Calu3 (cell line): ENCODE measurements around the gene KCNIP3. TPM values are rescaled to one million over a fixed set of nuclear protein-coding genes. Genes with fewer than 3 reads are reported as not detected.

Source experiments
- BruUV-seq: library from RNA; stranded (reverse); fragments of 400-500 nt; replicated peaks from 2 replicates; lab custom pipeline; 2021; lab: Mats Ljungman, UMichigan
- CTCF ChIA-PET: fragments of 300-600 bp; sonication (Branson Sonifier 250); formaldehyde crosslinking; loops from one replicate; lab custom pipeline; 2022; ENCODE audit warnings: antibody characterized with exemption; lab: Charles Lee
- DNase-seq: peaks from one replicate; pipeline ENCODE4 v3.0.0; 2022
- H3K27ac Mint-ChIP-seq: one replicate; pipeline ENCODE4 v1.8.0; 2022; ENCODE audit warnings: mixed read lengths; ENCODE audit not compliant: unreplicated experiment
- H3K27me3 Mint-ChIP-seq: one replicate; pipeline ENCODE4 v1.8.0; 2022; ENCODE audit warnings: mixed read lengths; ENCODE audit not compliant: unreplicated experiment
- H3K36me3 Mint-ChIP-seq: one replicate; pipeline ENCODE4 v1.8.0; 2022; ENCODE audit warnings: mild to moderate bottlenecking, moderate library complexity, mixed read lengths; ENCODE audit not compliant: insufficient read depth, unreplicated experiment
- H3K4me1 Mint-ChIP-seq: one replicate; pipeline ENCODE4 v1.8.0; 2022; ENCODE audit warnings: mild to moderate bottlenecking, low read depth, mixed read lengths; ENCODE audit not compliant: unreplicated experiment
- H3K4me3 Mint-ChIP-seq: one replicate; pipeline ENCODE4 v1.8.0; 2022; ENCODE audit warnings: mild to moderate bottlenecking, low read depth, moderate library complexity, mixed read lengths; ENCODE audit not compliant: unreplicated experiment
- H3K9me3 Mint-ChIP-seq: one replicate; pipeline ENCODE4 v1.8.0; 2022; ENCODE audit warnings: low read depth, mixed read lengths; ENCODE audit not compliant: unreplicated experiment
- intact Hi-C: fragments of 100-400 bp; cut with micrococcal nuclease; formaldehyde crosslinking; loops from one replicate; pipeline ENCODE4 v1.10.0; 2022; ENCODE audit not compliant: unreplicated experiment
- total RNA-seq: library from RNA; stranded (reverse); gene quantifications from 2 replicates; pipeline ENCODE4 v1.2.3, GENCODE V29; 2022
- TF ChIP-seq, protein P1 (sequence below): fragments of 200-600 bp; IDR thresholded peaks from one replicate; pipeline ENCODE4 v1.8.0; 2022; ENCODE audit warnings: antibody characterized with exemption; ENCODE audit not compliant: unreplicated experiment

KCNIP3 gene
- total RNA-seq, 1 experiment from 2014 or later: 1.1 TPM

DNA sequence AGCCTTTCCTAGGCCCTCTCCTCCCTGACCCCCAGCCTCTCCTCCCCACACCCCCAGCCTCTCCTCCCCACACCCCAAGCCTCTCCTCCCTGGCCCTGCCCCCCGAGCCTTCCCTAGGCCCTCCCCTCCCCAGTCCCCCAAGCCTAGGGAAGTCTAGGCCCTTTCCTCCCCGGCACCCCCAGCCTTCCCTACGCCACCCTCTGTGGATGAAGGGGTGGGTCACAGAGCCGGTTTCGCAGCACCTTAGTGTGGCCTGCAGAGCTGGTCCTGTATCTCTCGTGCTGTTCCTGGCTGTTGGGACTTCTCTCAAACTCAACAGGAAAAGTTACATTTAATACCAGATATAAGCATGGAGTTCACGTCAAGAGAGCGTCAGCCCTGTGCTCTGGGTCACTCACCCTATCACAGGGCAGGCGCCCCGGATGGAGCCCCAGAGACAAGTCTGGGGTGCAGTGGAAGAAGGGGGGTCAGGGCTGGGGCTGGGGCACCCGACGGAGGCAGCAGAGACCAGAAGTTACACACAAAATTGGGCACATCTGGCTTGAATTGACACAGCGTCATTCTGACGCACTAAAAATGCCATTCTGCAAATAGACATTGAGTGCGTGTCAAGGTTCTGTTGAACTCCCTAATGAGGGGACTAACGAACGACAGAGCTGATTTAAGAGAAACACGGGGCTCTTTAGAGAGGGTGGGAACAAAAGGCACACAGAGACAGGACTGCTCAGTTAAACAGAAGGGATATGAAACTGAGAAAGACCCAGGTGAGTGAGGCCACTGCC is 24.0 kb downstream of the KCNIP3 start:
- intact Hi-C loops: no loop called here
- H3K9me3 Mint-ChIP-seq: peaks cover 7% of the 10 kb centered on the region
- H3K27me3 Mint-ChIP-seq: peaks cover 41% of the 10 kb centered on the region
- no peak overlapping the region for H3K27ac Mint-ChIP-seq
- no peaks in the 10 kb centered on the region for H3K36me3 Mint-ChIP-seq
- H3K4me3 Mint-ChIP-seq: no peak overlapping the region
- TF ChIP-seq, protein P1, sequence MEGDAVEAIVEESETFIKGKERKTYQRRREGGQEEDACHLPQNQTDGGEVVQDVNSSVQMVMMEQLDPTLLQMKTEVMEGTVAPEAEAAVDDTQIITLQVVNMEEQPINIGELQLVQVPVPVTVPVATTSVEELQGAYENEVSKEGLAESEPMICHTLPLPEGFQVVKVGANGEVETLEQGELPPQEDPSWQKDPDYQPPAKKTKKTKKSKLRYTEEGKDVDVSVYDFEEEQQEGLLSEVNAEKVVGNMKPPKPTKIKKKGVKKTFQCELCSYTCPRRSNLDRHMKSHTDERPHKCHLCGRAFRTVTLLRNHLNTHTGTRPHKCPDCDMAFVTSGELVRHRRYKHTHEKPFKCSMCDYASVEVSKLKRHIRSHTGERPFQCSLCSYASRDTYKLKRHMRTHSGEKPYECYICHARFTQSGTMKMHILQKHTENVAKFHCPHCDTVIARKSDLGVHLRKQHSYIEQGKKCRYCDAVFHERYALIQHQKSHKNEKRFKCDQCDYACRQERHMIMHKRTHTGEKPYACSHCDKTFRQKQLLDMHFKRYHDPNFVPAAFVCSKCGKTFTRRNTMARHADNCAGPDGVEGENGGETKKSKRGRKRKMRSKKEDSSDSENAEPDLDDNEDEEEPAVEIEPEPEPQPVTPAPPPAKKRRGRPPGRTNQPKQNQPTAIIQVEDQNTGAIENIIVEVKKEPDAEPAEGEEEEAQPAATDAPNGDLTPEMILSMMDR: no peak
- H3K4me1 Mint-ChIP-seq: no peaks in the 10 kb centered on the region
- BruUV-seq: no TSS peak
- CTCF ChIA-PET: no interaction called here
- DNase-seq: no peak

DNA sequence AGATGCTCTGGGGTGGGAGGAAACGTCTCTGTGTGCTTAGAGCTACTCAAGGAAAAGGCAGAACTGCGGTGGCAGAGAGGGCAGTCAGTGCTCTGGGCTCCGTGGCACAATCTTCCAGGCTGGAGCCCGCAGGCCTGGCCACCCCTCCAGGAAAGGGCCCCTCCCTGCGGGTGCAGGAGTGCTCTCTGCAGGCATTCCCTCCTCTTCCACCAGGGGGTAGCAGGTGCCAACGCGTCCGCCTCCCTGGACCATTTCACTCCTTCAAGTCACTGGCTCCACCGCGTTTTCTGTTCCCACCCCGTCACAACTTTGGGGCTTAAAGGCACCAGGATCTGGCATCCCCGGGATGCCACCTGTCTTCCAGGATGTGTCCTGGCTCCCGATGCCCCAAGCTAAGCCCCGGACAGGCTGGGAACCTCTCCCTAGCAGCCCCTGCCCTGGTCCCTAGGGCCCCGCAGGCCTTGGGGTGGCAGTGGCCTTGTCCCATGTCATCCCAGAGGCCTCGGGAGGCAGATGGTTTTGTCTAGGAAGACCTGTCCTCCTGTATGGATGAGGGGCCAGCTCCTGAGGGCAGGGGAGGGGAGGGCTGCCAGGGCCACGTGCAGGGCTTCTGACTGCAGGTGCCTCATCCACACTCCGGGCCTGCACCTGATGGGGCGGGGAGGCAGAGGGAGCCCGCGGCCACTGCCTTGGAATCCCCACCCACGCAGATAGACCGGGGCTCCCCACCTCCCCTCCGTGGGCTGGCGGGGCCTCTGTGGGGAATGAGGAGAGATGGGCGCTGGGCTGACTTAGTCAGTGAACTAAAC is 26.4 kb downstream of the KCNIP3 start:
- peaks cover 30% of the 10 kb centered on the region for H3K27me3 Mint-ChIP-seq
- H3K4me1 Mint-ChIP-seq: no peaks in the 10 kb centered on the region
- CTCF ChIA-PET: no interaction called here
- no TSS peak for BruUV-seq
- peaks cover 8% of the 10 kb centered on the region for H3K9me3 Mint-ChIP-seq
- H3K27ac Mint-ChIP-seq: no peak overlapping the region
- TF ChIP-seq, protein P1: peak; percentile 82
- no peak overlapping the region for H3K4me3 Mint-ChIP-seq
- peak; percentile 82 for DNase-seq
- no peaks in the 10 kb centered on the region for H3K36me3 Mint-ChIP-seq
- intact Hi-C loops: no loop called here

DNA sequence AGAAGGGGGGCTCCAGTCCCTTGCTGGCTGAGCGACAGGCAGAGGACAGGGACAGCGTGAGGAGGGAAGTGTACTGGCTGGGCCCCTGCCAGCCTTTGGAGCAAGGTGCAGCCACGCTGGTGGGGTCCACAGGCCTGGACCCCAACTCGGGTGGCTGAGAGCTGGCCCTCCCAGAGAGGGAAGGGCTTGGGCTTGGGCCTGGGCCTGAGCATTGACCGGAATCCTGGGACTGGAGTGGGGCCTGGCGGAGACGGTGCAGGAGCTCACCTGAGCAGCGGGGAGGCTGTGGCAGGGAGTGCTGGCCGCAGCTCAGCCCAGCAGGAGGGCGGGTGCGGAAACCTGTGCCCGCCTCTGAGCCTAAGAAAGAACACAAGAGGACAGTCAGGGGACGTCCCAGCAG is 27.9 kb downstream of the KCNIP3 start:
- no peaks in the 10 kb centered on the region for H3K36me3 Mint-ChIP-seq
- H3K27ac Mint-ChIP-seq: no peak overlapping the region
- no peaks in the 10 kb centered on the region for H3K4me1 Mint-ChIP-seq
- BruUV-seq: no TSS peak
- intact Hi-C loops: no loop called here
- no peak for DNase-seq
- no peak overlapping the region for H3K4me3 Mint-ChIP-seq
- TF ChIP-seq, protein P1: no peak
- H3K27me3 Mint-ChIP-seq: peaks cover 16% of the 10 kb centered on the region
- CTCF ChIA-PET: no interaction called here
- H3K9me3 Mint-ChIP-seq: peaks cover 8% of the 10 kb centered on the region

DNA sequence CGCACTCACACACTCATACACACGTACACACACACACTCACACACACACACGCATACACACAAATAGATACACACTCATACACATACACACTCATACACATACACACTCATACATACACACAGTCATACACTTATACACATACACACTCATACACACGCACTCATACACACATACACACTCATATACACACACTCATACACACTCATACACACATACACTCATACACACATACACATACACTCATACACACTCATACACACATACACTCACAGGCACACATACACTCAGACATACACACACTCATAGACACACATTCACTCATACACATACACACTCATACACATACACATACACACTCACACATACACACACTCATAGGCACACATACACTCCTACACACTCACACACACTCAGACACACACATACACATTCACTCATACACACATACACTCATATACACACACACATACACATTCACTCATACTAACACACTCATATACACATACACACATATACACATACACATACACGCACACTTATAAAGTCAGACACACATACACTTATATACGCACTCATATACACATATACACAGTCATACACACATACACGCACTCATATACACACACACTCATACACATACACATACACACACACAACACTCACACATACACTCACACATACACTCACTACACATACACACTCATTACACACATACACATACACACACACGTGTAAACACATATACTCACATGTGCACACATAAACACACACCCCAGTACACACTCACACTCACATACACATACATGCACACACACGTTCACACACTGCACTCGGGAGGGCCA is 28.7 kb downstream of the KCNIP3 start:
- intact Hi-C loops: no loop called here
- Mint-ChIP-seq H3K4me3 (no peak overlapping the region), H3K27ac (no peak overlapping the region), H3K36me3 (no peaks in the 10 kb centered on the region), H3K4me1 (peaks cover 6% of the 10 kb centered on the region), H3K27me3 (peaks cover 13% of the 10 kb centered on the region), H3K9me3 (peaks cover 8% of the 10 kb centered on the region)
- TF ChIP-seq, protein P1: no peak
- BruUV-seq: no TSS peak
- DNase-seq: no peak
- CTCF ChIA-PET: no interaction called here
